Hepatocyte (in vitro differentiated cells): ENCODE data around the gene MICAL2.

Experiments used
- CTCF ChIP-seq: fragments of 200-600 bp; sonication (generic); IDR thresholded peaks from 2 replicates; pipeline ENCODE4 v1.5.1; 2016; ENCODE audit warnings: antibody characterized with exemption, mild to moderate bottlenecking; ENCODE audit not compliant: poor library complexity
- EZH2 ChIP-seq: fragments of 200-600 bp; sonication (generic); IDR thresholded peaks from 2 replicates; pipeline ENCODE4 v1.6.1; 2016; ENCODE audit warnings: antibody characterized with exemption, mild to moderate bottlenecking, borderline replicate concordance

- TF ChIP-seq CTCF (no peak), EZH2 (no peak)
Observed at GRCh38 chr11:12249590-12250260, 139.3 kb downstream of the MICAL2 start.
